Stimulated activated CD8-positive, alpha-beta memory T cell treated with anti-CD3 and anti-CD28 coated beads, Interleukin-15, amount 100 ng/mL, for 48 hours (primary cell): ENCODE results near the gene TBC1D20.
"Not testable (repeated sequence)": the region's sequence is repeated elsewhere in the genome, so short reads cannot be mapped to it uniquely, and the experiment has no call there.

ENCODE experiments used
- DNase-seq, 2 donors: peaks; one replicate each; pipeline ENCODE4 v3.0.0-alpha.2; 2020; ENCODE audit warnings: low read depth in 2 of 2

Gene TBC1D20

DNA sequence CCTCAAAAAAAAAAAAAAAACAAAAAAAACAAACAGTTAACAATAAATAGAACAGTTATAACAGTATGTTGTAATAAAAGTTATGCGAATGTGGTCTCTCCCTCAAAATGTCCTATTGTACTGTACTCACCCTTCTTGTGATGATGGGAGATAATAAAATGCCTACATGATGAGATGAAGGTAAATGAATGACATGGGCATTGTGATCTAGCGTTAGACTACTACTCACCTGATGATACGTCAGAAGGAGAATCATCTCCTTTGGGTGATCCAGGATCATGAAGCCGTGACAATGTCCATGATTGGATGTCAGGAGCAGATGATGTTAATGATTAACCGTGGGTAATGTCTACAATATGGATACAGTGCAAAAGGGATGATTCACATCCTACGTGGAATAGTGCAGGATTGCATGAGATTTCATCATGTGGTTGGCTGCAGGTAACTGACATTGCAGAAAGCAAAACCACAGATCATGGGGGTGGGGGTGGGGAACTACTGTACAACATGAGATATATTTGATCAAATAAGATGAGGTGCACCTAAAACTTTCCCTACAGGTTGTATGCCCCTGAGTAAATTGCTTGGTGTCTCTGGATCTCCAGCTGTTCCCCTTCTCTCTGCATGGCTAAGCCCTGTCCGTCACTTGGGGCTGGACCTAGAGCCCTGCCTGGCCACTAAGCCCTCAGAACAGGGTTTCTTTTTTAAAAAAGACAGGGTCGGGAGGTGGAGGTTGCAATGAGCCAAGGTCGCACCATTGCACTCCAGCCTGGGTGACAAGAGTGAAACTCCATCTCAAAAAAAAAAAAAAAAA, 60.4 kb downstream of the TBC1D20 start:
- no peak for DNase-seq

DNA sequence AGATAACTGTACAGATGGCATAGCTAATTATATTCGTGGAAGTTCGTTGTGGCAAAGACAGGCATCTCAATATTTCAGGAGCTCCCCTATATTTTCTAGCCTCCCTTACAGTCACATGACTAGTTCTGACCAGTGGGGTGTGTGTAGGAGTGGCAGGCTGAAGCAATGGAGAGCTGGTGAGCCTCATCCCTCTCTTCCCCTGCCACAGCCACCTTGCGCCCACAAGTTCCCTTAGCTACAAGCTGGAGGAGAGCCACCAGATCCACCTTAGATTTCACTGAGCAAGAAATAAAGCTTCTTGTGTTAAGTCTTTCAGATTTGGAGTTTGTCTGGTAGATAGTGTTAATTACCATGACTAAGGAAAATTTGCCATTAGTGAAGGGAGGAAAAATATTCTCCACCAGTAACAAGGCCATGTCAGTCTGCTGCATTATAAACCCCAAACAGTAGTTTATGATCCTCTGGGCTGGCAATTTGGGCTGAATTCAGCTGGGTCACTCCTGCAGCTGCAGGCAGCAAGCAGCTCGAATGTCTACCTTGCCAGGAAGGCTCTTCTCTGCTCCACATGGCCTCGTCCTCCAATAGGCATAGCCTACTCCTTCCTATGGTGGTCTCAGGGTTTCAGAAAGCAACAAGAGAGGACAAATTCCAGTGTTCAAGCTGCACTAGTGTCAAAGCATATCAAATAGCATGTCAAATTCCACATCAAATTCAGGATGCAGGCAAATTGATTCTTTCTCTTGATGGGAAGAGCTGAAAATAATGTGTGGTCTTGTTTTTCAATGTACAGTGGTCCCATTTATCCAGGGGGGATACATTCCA, 61.7 kb downstream of the TBC1D20 start:
- no peak for DNase-seq

DNA sequence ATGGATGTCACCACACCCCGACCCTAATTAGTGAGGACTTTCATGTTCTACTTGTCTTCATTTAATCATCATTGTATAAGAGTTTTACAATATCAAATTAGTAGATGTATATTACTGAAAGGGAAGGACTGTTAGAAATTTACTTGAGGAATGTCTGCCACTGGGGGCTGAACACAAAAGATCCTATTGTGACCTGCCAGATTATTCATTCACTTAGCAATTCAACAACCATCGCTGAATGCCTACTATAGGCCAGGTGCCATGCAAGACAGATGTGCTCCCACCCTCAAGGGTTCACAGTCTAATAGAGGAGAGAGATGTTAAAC, 62.2 kb downstream of the TBC1D20 start:
- DNase-seq = no peak

DNA sequence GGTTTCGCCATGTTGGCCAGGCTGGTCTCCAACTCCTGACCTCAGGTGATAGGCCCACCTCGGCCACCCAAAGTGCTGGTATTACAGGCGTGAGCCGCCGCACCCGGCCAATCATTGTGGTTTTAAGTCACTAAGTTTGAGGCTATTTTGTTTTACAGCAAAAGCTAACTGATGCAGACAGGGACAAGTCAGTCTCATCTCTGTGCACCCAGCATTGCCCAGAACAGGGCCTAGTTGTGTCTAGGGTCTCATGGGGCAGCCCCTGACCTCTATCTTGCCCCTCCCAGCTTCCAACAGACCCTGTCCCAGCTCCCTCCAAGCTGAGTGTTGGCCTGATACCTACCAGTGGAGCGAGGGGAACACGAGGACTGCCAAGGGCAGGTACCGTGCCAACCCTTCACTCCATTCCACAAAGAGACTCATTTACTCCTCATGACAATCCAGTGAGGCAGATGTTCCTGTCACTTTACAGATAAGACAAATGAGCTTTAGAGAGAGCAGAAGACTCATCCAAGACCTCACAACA, 63.1 kb downstream of the TBC1D20 start:
- DNase-seq = no peak

DNA sequence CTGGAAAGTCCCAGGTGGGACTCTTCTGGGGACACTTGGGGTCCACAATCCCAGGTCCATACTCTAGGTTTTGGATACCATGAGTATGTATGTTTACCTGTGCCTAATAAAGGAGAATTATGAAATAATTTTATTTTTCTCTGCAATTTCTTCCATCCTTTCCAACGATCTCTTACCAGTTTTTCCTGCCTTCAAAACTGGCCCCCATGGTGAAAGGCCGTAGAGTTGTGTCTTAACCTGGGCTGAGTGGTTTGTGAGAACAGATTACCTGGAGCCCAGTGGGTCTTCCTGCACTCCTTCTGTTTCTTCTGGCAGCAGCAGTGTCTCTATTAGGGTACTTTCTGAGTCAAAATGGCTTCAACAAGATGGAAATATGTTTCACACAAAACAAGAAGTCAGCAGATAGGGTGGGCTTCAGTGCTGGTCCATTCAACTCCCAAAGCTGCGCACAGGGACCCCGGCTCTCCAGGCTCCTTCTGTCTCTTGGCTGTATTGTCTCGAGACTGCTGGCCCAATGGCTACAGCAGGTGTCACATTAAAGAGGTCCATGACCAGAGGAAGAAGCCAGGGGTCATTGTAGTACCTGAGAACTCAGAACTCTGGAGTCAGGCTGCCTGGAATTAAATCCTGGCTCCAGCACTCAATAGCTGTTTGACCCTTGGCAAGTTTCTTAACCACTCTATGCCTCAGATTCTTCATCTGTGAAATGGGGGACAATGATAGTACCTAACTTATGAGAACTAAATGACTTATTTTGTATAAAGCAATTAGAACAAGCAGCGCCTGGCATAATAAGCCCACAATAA, 64.7 kb downstream of the TBC1D20 start:
- DNase-seq = no peak

DNA sequence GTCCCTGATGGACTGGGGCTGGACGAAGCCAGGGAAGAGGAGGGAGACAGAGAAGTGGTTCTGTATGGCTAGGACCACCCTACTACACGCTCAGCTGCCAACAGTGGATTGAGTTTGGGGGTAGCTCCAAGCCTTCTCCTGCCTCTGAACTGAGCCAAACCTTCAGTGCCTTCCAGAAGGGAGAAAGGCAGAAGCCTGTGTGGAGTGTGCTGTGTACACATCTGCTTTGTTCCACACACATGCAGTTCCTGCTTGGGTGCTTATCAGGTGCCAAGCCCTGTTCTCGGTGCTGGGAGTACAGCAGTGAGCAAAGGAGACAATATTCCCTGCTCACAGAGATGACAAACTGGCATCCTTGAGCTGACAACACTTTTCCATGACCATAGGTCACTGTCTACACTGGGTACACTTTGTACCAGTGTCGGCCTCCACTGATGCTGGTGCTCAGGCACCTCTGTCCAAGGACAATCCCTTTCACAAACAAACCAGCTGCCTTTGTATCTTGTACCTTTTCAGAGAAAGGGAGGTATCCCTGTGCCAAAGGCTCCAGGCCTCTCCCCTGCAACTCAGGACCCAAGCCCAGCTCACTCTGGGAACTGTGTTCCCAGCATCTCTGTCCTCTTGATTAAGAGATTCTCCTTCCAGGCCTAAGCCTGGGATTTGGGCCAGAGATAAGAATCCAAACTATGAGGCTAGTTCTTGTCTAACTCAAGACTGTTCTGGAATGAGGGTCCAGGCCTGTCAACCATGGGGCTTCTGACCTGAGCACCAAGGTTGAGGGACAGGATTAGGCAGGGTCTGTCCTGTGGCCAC, 65.5 kb downstream of the TBC1D20 start:
- no peak for DNase-seq

DNA sequence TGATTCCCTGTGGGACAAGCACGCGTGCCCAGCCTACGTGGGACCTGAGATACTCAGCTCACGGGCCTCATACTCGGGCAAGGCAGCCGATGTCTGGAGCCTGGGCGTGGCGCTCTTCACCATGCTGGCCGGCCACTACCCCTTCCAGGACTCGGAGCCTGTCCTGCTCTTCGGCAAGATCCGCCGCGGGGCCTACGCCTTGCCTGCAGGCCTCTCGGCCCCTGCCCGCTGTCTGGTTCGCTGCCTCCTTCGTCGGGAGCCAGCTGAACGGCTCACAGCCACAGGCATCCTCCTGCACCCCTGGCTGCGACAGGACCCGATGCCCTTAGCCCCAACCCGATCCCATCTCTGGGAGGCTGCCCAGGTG, 66.1 kb downstream of the TBC1D20 start:
- no peak for DNase-seq

DNA sequence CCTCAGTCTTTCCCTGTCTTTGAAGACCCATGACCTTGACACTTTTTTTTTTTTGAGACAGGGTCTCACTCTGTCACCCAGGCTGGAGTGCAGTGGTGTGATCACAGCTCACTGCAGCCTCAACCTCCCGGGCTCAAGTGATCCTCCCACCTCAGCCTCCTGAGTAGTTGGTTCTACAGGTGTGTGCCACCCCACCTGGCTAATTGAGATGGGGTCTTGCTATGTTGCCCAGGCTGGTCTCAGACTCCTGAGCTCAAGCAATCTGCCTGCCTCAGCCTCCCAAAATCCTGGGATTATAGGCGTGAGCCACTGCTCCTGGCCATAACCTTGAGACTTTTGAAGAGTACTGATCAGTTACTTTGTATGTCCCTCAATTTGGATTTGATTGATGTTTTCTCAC, 69.0 kb downstream of the TBC1D20 start:
- DNase-seq = not testable (repeated sequence)

DNA sequence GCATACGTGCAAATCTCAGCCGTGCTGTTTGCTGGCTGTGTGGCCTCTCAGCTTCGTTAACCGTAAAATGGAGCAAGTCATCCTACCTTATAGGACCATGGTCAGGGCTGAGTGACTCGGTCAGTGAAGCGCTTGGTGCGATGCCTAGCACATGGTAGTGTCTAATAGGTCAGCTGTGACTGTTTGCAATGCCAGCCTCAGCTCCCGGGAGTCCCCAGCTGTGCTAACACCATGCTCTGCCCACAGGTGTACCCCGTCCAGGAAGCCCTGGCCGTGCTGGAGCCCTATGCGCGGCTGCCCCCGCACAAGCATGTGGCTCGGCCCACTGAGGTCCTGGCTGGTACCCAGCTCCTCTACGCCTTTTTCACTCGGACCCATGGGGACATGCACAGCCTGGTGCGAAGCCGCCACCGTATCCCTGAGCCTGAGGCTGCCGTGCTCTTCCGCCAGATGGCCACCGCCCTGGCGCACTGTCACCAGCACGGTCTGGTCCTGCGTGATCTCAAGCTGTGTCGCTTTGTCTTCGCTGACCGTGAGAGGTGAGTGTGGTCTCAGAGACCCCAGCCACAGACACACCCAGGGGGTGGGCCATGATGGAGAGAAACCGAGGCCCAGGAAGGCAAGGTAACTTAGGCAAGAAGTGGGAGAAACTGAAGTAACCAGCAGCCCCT, 71.2 kb downstream of the TBC1D20 start:
- DNase-seq = no peak

DNA sequence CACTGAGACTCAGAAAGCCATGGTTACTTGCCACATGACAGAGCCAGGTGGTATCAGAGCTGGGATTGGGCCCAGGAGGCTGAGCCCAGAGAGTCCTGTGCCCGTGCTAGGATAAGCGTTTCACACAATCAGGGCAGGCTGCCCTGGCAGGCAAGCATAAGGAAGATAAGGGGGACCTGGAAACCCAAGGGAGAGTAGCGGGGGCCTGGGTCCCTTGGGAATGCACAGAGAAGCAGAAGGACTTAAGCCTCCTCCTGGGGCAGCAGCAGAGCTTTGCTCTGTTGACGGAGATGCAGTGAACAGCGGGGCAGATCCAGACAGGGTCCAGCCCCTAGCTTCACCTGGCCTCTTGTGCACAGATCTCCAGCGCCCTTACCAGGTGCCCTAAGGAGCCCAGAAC, 73.1 kb downstream of the TBC1D20 start:
- DNase-seq = no peak

DNA sequence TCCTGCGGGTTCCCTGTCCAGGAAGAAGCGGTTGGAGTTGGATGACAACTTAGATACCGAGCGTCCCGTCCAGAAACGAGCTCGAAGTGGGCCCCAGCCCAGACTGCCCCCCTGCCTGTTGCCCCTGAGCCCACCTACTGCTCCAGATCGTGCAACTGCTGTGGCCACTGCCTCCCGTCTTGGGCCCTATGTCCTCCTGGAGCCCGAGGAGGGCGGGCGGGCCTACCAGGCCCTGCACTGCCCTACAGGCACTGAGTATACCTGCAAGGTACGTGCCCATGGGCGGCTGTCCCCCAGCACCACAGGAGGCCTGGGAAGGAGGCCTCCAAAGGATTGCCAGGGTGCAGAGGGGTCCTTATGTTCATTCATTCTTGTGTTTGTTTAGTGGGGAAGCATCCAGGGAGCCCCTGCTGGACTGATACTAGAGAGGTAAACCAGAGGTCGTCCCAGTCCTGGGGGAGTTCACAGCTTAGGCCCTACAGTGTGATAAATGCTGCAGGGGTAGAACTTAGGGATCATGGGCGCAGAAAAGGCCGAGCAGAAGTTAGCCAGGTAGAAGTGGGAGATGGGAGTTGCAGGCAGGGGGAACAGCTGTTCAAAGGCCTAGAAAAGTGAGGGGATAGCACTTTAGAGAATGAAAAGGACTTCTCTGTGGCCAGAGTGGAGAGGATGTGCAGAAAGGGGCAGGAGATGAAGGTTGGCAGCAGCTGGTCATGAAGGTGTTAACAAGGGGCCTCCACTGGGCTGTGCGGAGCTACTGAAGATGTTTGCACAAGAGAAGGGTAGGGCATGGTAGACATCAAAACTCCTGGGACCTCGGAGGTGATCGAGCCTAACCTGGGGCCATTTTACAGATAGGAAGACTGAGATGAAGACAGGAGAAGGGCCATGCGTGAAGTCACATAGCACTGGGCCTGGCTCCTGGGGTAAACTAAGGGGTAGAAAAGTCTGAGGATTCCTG, 74.0 kb downstream of the TBC1D20 start:
- DNase-seq = no peak

DNA sequence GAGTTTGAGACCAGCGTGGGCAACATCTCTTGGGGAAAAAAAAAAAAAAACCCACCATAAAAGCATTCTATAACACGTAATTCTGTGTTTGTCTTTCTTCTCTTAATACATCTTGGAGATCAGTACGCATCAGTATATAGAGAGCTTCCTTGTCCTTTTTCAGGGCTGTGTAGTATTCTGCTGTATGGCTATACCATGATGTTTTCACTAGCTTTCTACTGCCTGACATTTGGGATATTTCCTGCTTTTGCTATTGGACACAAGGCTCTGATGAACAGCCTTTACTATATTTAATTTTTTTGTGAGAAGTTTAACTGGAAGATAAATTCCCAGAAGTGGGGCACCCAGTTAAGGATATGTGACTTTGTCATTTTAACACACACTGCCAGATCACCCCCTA, 74.8 kb downstream of the TBC1D20 start:
- DNase-seq = no peak

DNA sequence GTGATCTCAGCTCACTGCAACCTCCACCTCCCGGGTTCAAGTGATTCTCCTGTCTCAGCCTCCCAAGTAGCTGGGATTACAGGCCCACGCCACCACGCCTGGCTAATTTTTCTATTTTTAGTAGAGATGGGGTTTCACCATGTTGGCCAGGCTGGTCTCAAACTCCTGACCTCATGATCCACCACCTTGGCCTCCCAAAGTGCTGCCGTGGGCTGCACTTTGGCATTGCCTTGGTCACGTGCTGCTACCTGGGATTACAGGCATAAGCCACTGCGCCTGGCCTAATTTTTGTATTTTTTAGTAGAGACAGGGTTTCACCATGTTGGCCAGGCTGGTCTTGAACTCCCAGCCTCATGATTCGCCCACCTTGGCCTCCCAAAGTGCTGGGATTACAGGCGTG, 75.7 kb downstream of the TBC1D20 start:
- DNase-seq = not testable (repeated sequence)
